Panc1 (cell line): ENCODE data around the gene MTHFR. TPM values are rescaled to one million over a fixed set of nuclear protein-coding genes. Genes with fewer than 3 reads are reported as not detected.

ENCODE experiments used
- ATAC-seq: fragments of 200-7000 bp; cut with Tn5 transposase; 2 replicates; pipeline ENCODE4 v1.9.1; 2020; ENCODE audit warnings: mild to moderate bottlenecking, moderate library complexity
- BruUV-seq: library from RNA; stranded (reverse); fragments of 400-500 nt; replicated peaks from 2 replicates; lab custom pipeline; 2021; lab: Mats Ljungman, UMichigan
- CTCF ChIA-PET: fragments of 300-600 bp; sonication (Branson Sonifier 250); formaldehyde crosslinking; loops from one replicate; lab custom pipeline; 2022; ENCODE audit warnings: antibody characterized with exemption; lab: Charles Lee
- POLR2A ChIA-PET: fragments of 300-600 bp; sonication (Branson Sonifier 250); formaldehyde crosslinking; loops from one replicate; lab custom pipeline; 2022; ENCODE audit warnings: antibody characterized with exemption; lab: Charles Lee
- DNase-seq: peaks from one replicate; pipeline ENCODE4 v3.0.0-alpha.2; 2010; ENCODE audit warnings: low read depth, low spot score
- H3K27ac ChIP-seq: 2 replicates; pipeline ENCODE4 v1.5.1; 2011; ENCODE audit warnings: mild to moderate bottlenecking, low read length, inconsistent platforms
- H3K27me3 ChIP-seq: fragments of 200-500 bp; sonication (Bioruptor generic); 2 replicates; pipeline ENCODE4 v1.6.0; 2014; ENCODE audit warnings: low read length, inconsistent platforms; ENCODE audit not compliant: control insufficient read depth, insufficient read depth
- H3K36me3 ChIP-seq: fragments of 200-500 bp; sonication (Bioruptor generic); 2 replicates; pipeline ENCODE4 v1.5.1; 2014; ENCODE audit warnings: inconsistent platforms, mild to moderate bottlenecking, low read length, moderate library complexity; ENCODE audit not compliant: control insufficient read depth, insufficient read depth
- H3K4me1 ChIP-seq: 2 replicates; pipeline ENCODE4 v1.5.1; 2011; ENCODE audit warnings: inconsistent platforms, mild to moderate bottlenecking, low read length, moderate library complexity; ENCODE audit not compliant: control insufficient read depth, insufficient read depth
- H3K4me3 ChIP-seq, 2 experiments: 2 replicates each; pipeline ENCODE4 v1.5.1; 2011 to 2012; ENCODE audit warnings: low read depth in 2 of 2, low read length in 2 of 2, mild to moderate bottlenecking in 2 of 2, inconsistent platforms in 1 of 2, moderate library complexity in 1 of 2
- H3K9me3 ChIP-seq: fragments of 200-500 bp; sonication (Bioruptor generic); 2 replicates; pipeline ENCODE4 v1.5.1; 2014; ENCODE audit warnings: low read depth, mild to moderate bottlenecking, inconsistent platforms, low read length, moderate library complexity; ENCODE audit not compliant: control insufficient read depth, insufficient read depth
- CTCF ChIP-seq: fragments of 450-650 bp; IDR thresholded peaks from 2 replicates; pipeline ENCODE4 v1.5.1; 2017; ENCODE audit warnings: mild to moderate bottlenecking
- POLR2AphosphoS5 ChIP-seq: IDR thresholded peaks from 2 replicates; pipeline ENCODE4 v1.6.1; 2012; ENCODE audit warnings: mild to moderate bottlenecking, low read depth, low read length, moderate library complexity
- SIN3A ChIP-seq: IDR thresholded peaks from 2 replicates; pipeline ENCODE4 v1.6.1; 2012; ENCODE audit warnings: low read depth, mild to moderate bottlenecking, low read length, moderate library complexity, borderline replicate concordance; ENCODE audit not compliant: insufficient read depth
- TCF7L2 ChIP-seq: IDR thresholded peaks from 2 replicates; pipeline ENCODE4 v1.6.1; 2011; ENCODE audit warnings: mild to moderate bottlenecking, low read depth, low read length, inconsistent platforms
- in situ Hi-C: cut with HindIII; loops from 2 replicates; pipeline ENCODE4 v1.10.0; 2016; ENCODE audit warnings: low sequenced_read_pairs, low pct_unique_long_range_greater_than_20kb
- intact Hi-C: fragments of 100-400 bp; cut with micrococcal nuclease; formaldehyde crosslinking; loops from one replicate; pipeline ENCODE4 v1.10.0; 2022; ENCODE audit not compliant: unreplicated experiment
- total RNA-seq: library from RNA; stranded (reverse); gene quantifications from one replicate; pipeline ENCODE4 v1.2.1, GENCODE V29; 2021; ENCODE audit not compliant: unreplicated experiment
- TF ChIP-seq, protein P1 (sequence below), 2 experiments: IDR thresholded peaks; 2 replicates each; pipeline ENCODE4 v1.6.1; 2011 to 2012; ENCODE audit warnings: low read depth in 2 of 2, control low read depth in 1 of 2, low read length in 1 of 2, mild to moderate bottlenecking in 1 of 2, moderate library complexity in 1 of 2; ENCODE audit not compliant: insufficient read depth in 1 of 2

Gene MTHFR
- total RNA-seq, 1 experiment from 2014 or later: 37.4 TPM

- Histone ChIP-seq H3K4me1 (peaks cover 12% of the 10 kb centered on the region), H3K4me3 (no peak overlapping the region), H3K36me3 (no peaks in the 10 kb centered on the region; the same call in 1 of the 2 replicates), H3K27ac (no peak overlapping the region), H3K27me3 (no peaks in the 10 kb centered on the region), H3K9me3 (no peaks in the 10 kb centered on the region)
- ATAC-seq: no peak
- DNase-seq: no peak
- no TSS peak for BruUV-seq
- intact Hi-C loops: no loop called here
- TF ChIP-seq POLR2AphosphoS5 (no peak), CTCF (no peak), SIN3A (no peak), TCF7L2 (no peak)
- TF ChIP-seq, protein P1, sequence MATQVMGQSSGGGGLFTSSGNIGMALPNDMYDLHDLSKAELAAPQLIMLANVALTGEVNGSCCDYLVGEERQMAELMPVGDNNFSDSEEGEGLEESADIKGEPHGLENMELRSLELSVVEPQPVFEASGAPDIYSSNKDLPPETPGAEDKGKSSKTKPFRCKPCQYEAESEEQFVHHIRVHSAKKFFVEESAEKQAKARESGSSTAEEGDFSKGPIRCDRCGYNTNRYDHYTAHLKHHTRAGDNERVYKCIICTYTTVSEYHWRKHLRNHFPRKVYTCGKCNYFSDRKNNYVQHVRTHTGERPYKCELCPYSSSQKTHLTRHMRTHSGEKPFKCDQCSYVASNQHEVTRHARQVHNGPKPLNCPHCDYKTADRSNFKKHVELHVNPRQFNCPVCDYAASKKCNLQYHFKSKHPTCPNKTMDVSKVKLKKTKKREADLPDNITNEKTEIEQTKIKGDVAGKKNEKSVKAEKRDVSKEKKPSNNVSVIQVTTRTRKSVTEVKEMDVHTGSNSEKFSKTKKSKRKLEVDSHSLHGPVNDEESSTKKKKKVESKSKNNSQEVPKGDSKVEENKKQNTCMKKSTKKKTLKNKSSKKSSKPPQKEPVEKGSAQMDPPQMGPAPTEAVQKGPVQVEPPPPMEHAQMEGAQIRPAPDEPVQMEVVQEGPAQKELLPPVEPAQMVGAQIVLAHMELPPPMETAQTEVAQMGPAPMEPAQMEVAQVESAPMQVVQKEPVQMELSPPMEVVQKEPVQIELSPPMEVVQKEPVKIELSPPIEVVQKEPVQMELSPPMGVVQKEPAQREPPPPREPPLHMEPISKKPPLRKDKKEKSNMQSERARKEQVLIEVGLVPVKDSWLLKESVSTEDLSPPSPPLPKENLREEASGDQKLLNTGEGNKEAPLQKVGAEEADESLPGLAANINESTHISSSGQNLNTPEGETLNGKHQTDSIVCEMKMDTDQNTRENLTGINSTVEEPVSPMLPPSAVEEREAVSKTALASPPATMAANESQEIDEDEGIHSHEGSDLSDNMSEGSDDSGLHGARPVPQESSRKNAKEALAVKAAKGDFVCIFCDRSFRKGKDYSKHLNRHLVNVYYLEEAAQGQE (IDR thresholded peaks at IDR 0.05; ENCODE audit: insufficient read depth in 1 of 2, low read depth in 2 of 2, low read length in 1 of 2): no peak
- in situ Hi-C loops: no loop called here
- POLR2A ChIA-PET: no interaction called here
- CTCF ChIA-PET: no interaction called here
These were observed 67.0 kb downstream of the MTHFR start for GRCh38 chr1:11738783-11739182.

DNA sequence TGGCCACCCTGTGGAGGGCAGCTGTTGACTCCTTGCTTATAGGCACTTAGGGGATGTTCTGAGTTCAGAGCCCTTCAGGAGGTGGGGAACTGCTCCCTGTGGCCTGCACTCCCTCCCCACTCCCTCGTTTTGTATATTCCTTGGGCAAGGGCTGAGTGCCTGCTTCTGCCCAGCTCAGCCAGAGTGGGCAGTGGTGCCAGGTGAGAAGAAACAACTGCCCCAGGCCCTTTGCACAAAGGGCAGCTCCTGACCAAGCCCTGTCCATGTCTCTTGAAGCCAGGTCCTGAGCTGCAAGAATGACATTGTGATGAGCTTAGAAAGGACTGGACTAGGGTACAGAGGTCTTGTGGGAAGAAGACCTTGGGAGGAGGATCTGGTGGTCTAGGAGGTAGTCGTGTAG lies 67.7 kb downstream of the MTHFR start:
- Histone ChIP-seq H3K27ac (no peak overlapping the region), H3K9me3 (no peaks in the 10 kb centered on the region), H3K4me3 (no peak overlapping the region), H3K36me3 (no peaks in the 10 kb centered on the region; the same call in 1 of the 2 replicates), H3K4me1 (peaks cover 12% of the 10 kb centered on the region), H3K27me3 (no peaks in the 10 kb centered on the region)
- ChIA-PET POLR2A (no interaction called here), CTCF (no interaction called here)
- ATAC-seq (no peak), DNase-seq (no peak)
- intact Hi-C loops (no loop called here), in situ Hi-C loops (no loop called here)
- no peak for TF ChIP-seq TCF7L2
- TF ChIP-seq CTCF: no peak
- TF ChIP-seq, protein P1 (IDR thresholded peaks at IDR 0.05; ENCODE audit: insufficient read depth in 1 of 2, low read depth in 2 of 2, low read length in 1 of 2): no peak
- TF ChIP-seq SIN3A: no peak
- no peak for TF ChIP-seq POLR2AphosphoS5
- BruUV-seq: no TSS peak
